Measurements from ENCODE around the gene PDLIM7. TPM values are rescaled to one million over a fixed set of nuclear protein-coding genes. Genes with fewer than 3 reads are reported as not detected.

The PDLIM7 gene
- polyA plus RNA-seq, 4 donors = 73.6 to 157 (median 121) TPM

DNA sequence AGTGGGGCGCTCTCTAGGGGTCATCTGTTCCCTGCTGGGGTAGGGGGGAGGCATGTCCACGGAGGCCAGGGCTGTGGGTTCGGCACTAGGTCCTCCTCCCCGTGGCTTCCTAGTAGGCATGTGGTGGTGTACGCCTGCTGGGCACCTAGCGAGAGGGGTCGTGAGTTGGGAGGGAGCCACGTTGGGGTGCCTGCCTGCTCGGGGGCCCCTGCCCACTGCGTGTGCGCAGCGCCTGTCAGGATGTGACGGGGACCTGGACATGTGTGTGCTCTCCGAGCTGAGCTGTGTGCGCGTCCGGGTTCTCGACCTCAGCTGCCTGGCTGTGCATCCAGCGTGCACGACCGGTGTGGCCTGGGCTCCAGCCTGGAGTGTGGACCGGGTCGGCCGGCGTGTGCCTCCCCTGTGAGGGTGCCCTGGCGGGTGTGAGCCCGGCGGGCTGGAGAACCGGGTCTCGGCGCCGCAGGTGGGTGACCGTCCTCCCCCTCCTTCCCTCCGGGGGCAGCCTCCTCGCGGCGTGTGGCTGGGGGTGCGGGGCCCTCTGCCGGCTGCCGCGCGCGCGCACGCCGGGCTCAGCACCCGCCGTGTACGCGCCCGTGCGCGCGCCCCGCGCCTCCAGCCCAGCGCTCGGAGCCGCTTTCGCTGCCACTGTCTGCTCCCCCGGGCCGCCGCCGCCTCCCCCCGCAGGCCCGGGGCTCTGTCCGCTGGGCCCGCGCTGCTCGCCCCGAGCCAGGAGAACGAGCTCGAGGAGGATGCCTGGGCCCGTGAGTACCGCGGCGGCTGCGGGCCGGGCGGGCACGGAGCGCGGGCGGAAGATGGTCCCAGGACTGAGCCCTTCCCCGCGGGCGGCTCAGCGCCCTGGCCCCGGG, 51.0 kb downstream of the PDLIM7 start, which contains the start of gene PRR7:
Gene PRR7 (plus strand): TSS at position 615 of the 866 bp plus-strand sequence. CDS start 8,254 bp downstream, outside the sequence.
- peak in 1 of 4 donors; percentile 25 for DNase-seq (ENCODE audit: low read depth in 4 of 4, low spot score in 3 of 4)

GRCh38 chr5:177445917-177446199, 51.5 kb downstream of the PDLIM7 start:
- no peak for DNase-seq (ENCODE audit: low read depth in 4 of 4, low spot score in 3 of 4)

- no peak for DNase-seq (ENCODE audit: low read depth in 4 of 4, low spot score in 3 of 4)
Measured at GRCh38 chr5:177445052-177445916, 52.1 kb downstream of the PDLIM7 start.

DNA sequence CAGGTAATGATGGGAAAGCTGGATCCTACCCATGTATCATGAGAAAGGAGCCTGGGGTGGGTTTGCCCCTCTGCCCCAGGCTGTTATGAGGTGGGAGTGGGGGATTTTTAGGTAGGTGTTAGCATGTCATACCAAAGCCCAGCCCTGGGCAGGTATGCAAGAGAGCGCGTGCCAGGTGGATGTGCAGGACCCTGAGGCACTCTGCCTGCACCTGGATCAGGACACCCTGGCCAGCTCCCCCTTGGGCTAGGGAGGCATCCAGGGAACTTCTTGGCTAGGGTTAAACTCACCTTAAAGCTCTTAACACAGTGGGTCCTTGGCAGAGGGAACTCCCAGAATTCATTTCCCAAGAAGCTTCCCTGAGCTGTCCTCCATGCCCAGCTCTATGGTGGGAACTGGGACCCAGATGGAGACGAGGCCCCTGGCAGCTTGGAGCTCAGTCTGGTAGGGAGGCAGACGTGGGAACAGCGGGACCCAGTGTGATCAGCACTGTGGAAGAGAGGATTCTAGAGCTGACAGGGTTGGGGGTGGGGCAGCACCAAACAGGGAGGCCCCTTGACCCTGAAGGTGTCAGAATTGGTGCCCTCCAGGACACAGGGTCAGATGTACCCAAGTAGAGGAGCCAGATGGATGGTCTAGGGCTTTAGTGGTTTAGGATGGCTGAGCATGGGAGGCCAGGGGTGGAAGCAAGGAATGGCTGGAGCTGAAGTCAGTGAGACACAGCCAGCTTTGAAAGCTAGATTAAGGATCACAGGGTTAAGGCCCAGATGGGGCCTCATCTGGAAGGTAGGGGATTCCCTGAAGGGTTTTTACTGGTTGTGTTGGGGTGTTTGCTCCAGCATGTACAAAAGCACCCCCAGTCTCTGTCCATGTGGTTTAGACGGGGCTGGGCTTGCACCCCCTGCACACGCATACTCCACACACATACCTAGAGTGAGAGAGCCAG, 53.0 kb downstream of the PDLIM7 start:
- DNase-seq (ENCODE audit: low read depth in 4 of 4, low spot score in 3 of 4) = no peak

DNA sequence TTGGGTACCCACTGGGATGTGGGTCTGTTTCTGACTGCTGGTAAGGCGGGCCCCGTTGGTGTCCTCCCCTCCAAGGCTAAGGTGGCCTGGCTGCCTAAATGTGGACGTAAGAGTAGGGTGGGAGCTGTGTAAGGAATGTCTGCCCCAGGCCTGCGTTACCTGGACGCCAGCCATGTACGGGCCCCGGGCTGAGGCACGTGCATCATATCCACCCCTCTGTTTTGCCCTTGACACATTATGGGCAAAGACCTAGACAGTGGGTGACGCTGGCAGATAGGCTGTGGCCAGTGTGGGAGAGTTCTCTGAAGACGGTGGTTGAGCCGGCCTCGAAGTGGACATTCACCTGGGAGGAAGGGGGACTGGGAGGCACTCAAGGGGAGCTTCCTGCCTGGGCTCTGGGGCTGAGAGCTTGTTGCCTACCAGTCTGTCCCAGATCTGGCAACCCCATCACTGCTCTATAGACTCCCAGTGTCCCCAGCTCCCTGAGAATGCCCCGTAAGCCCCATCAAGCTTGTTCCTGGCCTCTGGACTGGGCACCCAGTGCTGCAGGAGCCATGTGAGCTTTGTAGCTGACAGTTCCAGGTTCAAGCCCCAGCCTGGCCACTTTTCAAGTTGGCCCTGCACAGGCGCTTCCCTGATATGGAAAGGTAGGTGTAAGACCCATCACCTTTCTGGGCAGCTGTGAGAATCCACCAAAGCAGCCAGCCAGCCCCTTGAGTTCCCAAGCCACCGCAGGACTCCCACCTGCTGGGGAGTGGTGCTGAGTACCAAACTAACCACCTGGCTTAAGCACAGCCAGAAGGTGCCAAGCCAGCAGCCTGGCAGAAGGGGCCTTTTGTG, 54.0 kb downstream of the PDLIM7 start:
- no peak for DNase-seq (ENCODE audit: low read depth in 4 of 4, low spot score in 3 of 4)

DNA sequence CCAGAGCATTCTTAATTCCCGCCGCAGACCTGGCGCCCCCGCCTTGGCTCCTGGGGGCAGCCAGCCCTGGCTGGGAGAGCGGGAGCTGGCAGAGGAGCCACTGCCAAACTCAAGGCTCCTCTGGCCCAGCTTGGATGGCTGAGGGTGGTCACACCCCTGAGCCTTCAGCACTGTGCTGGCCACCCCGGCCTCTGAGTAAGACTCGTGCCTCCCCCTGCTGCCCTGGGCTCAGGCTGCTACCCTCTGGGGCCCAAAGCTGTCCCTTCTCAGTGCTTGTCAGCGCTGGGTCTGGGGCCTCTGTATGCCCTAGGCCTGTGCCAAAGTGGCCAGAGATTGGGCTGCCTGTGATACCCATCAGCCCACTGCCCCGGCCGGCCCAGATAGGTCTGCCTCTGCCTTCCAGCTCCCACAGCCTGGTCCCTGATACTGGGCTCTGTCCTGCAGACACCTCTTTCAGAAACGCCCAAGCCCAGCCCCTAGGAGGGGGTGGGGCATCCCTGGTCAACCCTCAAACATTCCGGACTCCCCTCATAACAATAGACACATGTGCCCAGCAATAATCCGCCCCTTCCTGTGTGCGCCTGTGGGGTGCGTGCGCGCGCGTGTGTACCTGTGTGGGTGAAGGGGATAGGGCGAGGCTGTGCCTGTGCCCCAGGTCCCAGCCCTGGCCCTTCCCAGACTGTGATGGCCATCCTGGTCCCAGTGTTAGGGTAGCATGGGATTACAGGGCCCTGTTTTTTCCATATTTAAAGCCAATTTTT, 55.2 kb downstream of the PDLIM7 start:
- no peak for DNase-seq (ENCODE audit: low read depth in 4 of 4, low spot score in 3 of 4)

DNA sequence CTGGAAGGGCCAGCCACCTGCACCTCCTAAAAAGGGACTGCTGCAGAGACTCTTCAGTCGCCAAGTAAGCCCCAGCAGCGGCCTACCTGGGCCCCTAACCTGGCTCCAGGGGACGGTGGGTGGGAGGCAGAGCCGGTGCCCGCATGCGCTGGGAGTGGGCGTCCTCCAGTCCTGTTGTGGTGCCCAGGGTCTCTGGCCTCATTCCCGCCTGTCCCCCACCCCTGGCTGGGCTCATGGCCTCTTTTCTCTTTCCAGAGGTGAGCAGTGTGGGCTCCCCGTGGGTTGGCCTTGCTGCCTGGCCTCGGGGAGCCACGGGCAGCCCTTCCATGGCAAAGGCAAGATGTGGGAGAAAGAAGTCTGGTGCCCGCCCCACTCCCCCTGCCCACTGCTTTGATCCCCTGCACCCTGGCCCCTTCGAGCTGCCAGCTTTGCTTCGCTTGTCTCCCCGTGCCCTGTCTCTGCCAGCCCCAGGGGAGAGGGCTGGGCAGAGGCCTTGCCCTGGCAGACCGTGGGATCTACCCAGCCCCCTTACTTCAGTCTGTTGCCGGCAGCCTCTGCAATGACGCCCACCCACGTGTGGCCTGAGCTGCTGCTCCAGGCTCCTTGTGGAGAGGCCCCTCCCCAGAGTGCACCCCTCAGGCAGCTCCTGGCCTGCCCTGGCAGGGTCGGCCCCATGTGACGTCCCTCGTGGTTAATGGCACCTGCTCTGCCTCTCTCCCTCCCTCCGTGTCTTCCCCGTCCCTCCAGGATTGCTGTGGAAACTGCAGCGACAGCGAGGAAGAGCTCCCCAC, 56.2 kb downstream of the PDLIM7 start:
- DNase-seq (ENCODE audit: low read depth in 4 of 4, low spot score in 3 of 4) = no peak

- DNase-seq (ENCODE audit: low read depth in 4 of 4, low spot score in 3 of 4) = no peak
Measured at GRCh38 chr5:177440211-177440989, 57.0 kb downstream of the PDLIM7 start.

GRCh38 chr5:177439518-177440053, 57.8 kb downstream of the PDLIM7 start:
- DNase-seq (ENCODE audit: low read depth in 4 of 4, low spot score in 3 of 4) = no peak

DNA sequence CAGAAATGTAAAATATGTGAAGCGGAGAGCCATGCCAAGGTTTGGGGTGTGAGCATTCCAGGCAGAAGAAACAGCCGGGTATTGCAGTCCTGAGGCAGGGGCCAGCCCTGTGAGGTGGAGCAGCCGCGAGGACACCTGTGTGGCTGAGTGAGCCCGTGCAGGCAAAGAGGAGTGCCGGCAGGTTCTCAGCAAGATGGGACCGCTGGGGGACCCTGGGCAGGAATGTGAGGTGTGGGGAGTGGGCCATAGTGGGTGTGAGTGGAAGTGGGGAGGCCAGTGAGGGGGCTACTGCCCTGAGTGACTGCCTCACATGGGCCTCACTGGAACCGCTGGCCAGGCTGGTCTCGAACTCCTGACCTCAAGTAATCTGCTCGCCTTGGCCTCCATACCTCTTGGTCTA, 58.9 kb downstream of the PDLIM7 start:
- DNase-seq (ENCODE audit: low read depth in 4 of 4, low spot score in 3 of 4) = no peak

- DNase-seq (ENCODE audit: low read depth in 4 of 4, low spot score in 3 of 4) = no peak
Measured at GRCh38 chr5:177437623-177438022, 59.8 kb downstream of the PDLIM7 start.

DNA sequence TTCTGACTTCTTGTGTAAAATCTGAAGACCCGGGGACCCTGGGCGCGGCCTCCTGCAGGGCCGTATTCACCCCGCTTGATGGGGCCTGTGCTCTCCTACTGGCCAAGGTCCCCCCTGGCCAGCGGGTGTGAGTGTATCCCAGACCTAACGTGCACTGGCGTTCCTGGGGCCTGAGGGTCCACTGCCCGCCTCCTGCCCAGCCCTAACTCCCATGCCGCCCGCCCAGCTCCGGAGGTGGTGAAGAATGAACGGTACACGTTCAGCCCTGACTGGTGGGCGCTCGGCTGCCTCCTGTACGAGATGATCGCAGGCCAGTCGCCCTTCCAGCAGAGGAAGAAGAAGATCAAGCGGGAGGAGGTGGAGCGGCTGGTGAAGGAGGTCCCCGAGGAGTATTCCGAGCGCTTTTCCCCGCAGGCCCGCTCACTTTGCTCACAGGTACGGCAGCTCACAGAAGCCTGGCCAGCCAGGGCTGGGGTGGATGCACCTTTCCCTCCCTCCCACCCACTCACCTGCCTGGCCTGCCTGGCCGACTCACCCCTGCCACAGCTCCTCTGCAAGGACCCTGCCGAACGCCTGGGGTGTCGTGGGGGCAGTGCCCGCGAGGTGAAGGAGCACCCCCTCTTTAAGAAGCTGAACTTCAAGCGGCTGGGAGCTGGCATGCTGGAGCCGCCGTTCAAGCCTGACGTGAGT, 61.4 kb downstream of the PDLIM7 start:
- DNase-seq (ENCODE audit: low read depth in 4 of 4, low spot score in 3 of 4) = no peak

GRCh38 chr5:177434942-177435738, 62.3 kb downstream of the PDLIM7 start:
- no peak for DNase-seq (ENCODE audit: low read depth in 4 of 4, low spot score in 3 of 4)

GRCh38 chr5:177434437-177434836, 63.0 kb downstream of the PDLIM7 start:
- no peak for DNase-seq (ENCODE audit: low read depth in 4 of 4, low spot score in 3 of 4)

DNA sequence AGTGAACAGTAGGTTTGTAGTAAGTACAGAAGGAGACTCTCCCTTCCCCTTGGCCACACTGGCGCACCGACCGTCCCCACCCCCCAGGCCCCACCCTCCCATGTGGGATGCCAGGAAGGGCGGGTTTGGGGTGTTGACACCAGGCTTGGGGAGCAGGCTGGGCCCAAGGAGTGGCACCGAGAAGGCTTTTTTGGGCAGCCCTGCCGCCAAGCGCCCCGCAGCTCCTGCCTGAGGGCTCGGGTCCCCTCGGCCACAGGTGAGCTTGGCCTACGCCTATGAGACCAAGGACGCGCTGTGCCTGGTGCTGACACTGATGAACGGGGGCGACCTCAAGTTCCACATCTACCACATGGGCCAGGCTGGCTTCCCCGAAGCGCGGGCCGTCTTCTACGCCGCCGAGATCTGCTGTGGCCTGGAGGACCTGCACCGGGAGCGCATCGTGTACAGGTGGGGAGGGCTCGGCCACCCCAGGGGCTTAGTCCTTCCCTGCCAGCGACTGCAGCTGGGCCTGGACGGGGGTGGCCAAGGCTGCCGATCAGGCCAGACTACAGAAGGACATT, 63.7 kb downstream of the PDLIM7 start:
- DNase-seq (ENCODE audit: low read depth in 4 of 4, low spot score in 3 of 4) = no peak

Measured in left renal pelvis (tissue), 4 donors.